ENCODE data around the gene SNX2. TPM values are rescaled to one million over a fixed set of nuclear protein-coding genes. Genes with fewer than 3 reads are reported as not detected.

Gene SNX2
- 18.3 and 43.6 TPM in 2 replicates for total RNA-seq (2011; cell fraction: chromatin; rRNA removed; ENCODE audit: low replicate concordance)
- total RNA-seq (2011; cell fraction: nucleolus; rRNA removed), result 12.3 and 15.4 TPM in 2 replicates
- total RNA-seq (2011; cell fraction: nucleoplasm; rRNA removed), result 22.5 and 28.0 TPM in 2 replicates
- total RNA-seq (2014; rRNA removed) (33.8 and 35.2 TPM in 2 replicates), total RNA-seq (2014; rRNA removed; fragmentation: Illumina TruSeq; extraction: Trizol) (67.4 and 75.9 TPM in 2 replicates), total RNA-seq (2015; rRNA removed; fragmentation: Illumina TruSeq; extraction: Trizol) (59.6 and 61.5 TPM in 2 replicates), total RNA-seq (2021) (43.6 and 45.8 TPM in 2 replicates), polyA plus RNA-seq (2011; rRNA removed) (60.8 and 61.9 TPM in 2 replicates), polyA plus RNA-seq (2014; fragmentation: Illumina TruSeq; extraction: Trizol) (50.3 and 58.1 TPM in 2 replicates), polyA plus RNA-seq (2014; fragmentation: Nextera tagmentation; extraction: Ambion mirVana) (10 to 100 TPM; 52.8 to 86.0 TPM), polyA plus RNA-seq (2014; rRNA removed) (45.2 and 47.6 TPM in 2 replicates), polyA minus RNA-seq (2011; rRNA and poly(A)+ RNA removed) (66.4 and 76.5 TPM in 2 replicates), Bru-seq, nascent RNA (percentile 81 among the genes with signal in this experiment), BruChase-seq, experiment 1, labeled RNA remaining after a 2-hour chase (percentile 87 among the genes with signal in this experiment), BruChase-seq, experiment 2, labeled RNA remaining after a 6-hour chase (percentile 87 among the genes with signal in this experiment)
- polyA plus RNA-seq (2011; cell fraction: cytosol; rRNA removed), result 10.6 and 21.0 TPM in 2 replicates
- polyA plus RNA-seq (2011; cell fraction: nucleus; rRNA removed), result 7.3 and 13.0 TPM in 2 replicates
- 52.4 and 63.1 TPM in 2 replicates for polyA plus RNA-seq (2012)
- 40.2 and 51.1 TPM in 2 replicates for polyA minus RNA-seq (2011; cell fraction: cytosol; rRNA and poly(A)+ RNA removed)
- 17.9 and 41.4 TPM in 2 replicates for polyA minus RNA-seq (2011; cell fraction: nucleus; rRNA and poly(A)+ RNA removed)
- long read RNA-seq, experiment 1, transcript SNX2-201 (15 exons, 2,128 nt), result major isoform, 234 of 264 reads
- long read RNA-seq, experiment 1, partial matches to known transcripts, result 11 of 264 reads
- long read RNA-seq, experiment 1, other reads (novel, unspliced or antisense), result 17 of 264 reads
- long read RNA-seq, experiment 2, partial matches to known transcripts, result 7 of 65 reads
- long read RNA-seq, experiment 2, other reads (novel, unspliced or antisense), result 58 of 65 reads
- long read RNA-seq, experiment 3, transcript SNX2-201 (15 exons, 2,128 nt), result major isoform, 102 of 125 reads
- long read RNA-seq, experiment 3, partial matches to known transcripts, result 9 of 125 reads
- long read RNA-seq, experiment 3, other reads (novel, unspliced or antisense), result 14 of 125 reads

GRCh38 chr5:122774861-122775549 lies at the start of gene SNX2:
Gene SNX2, plus strand, starts transcription at chr5:122775080. Its CDS starts 24 bp downstream, at chr5:122775104.
- DNase-seq (ENCODE audit: extremely low read depth in 1 of 4, low spot score in 3 of 4) (peak; percentile 91 to 95 (median 92)), ATAC-seq (peak; percentile 96), FAIRE-seq (no peak)
- H4K20me1 ChIP-seq (replicated peaks; ENCODE audit: control insufficient read depth, insufficient read depth, low read length), result no peaks in the 10 kb centered on the region; the same call in 1 of the 2 replicates
- in situ Hi-C loops (cut with MboI) (no loop called here), intact Hi-C loops (cut with micrococcal nuclease) (no loop called here)
- peak within 1 kb of the TSS; percentile 78 to 90 for H3K9ac ChIP-seq (ENCODE audit: insufficient read depth in 1 of 2, low read depth in 2 of 2, low read length in 2 of 2)
- H3K27me3 ChIP-seq (ENCODE audit: control insufficient read depth in 2 of 2, insufficient read depth in 2 of 2, low read length in 2 of 2), result peaks cover 3 to 4% of the 10 kb centered on the region in 2 experiments; a peak in 2 of 5 replicates
- peaks cover 50% of the 10 kb centered on the region for H3K79me2 ChIP-seq (ENCODE audit: control insufficient read depth, insufficient read depth, low read length)
- H3K27ac ChIP-seq (ENCODE audit: extremely low read depth, low read depth, low read length), result peak within 1 kb of the TSS; percentile 71
- H3K4me2 ChIP-seq (ENCODE audit: insufficient read depth, low read length), result peak within 1 kb of the TSS; percentile 95
- no peaks in the 10 kb centered on the region; a peak in 3 of 5 replicates for H3K4me1 ChIP-seq (replicated peaks in 1 of 2; ENCODE audit: control insufficient read depth in 2 of 2, insufficient read depth in 2 of 2, low read length in 2 of 2)
- H3K9me3 ChIP-seq (replicated peaks; ENCODE audit: control insufficient read depth, insufficient read depth, low read depth, low read length), result no peaks in the 10 kb centered on the region
- H2AFZ ChIP-seq (ENCODE audit: low read depth, low read length), result peak within 1 kb of the TSS; percentile 98
- ChIA-PET CTCF (ENCODE audit: low intra/inter-chr PET ratio) (no interaction called here), POLR2A (interaction anchor here (0.7 to 1.4 kb wide), 6 partner anchors 10 to 158 kb away, joined by 3 to 5 read pairs (median 4); no protein-coding TSS in a partner anchor)
- BruUV-seq (replicated peaks), result no TSS peak
- peak within 1 kb of the TSS; percentile 96 for H3K4me3 ChIP-seq
- H3K36me3 ChIP-seq (ENCODE audit: control insufficient read depth, insufficient read depth, low read length), result 0 out of 3 replicates have a peak, but pooled peaks cover 5% of the 10 kb centered on the region
- WGBS (ENCODE audit: insufficient coverage, low coverage, missing lambda C conversion rate), result 3% methylated on average over 28 of the region's 67 CpGs
- no peaks in the 10 kb centered on the region for H3K9me1 ChIP-seq (ENCODE audit: control insufficient read depth, insufficient read depth, low read length)
- no peak for TF ChIP-seq TCF7L2 (IDR thresholded peaks at IDR 0.05; ENCODE audit: low read depth, low read length)
- TF ChIP-seq RFX7 (CRISPR knock-in tag; IDR thresholded peaks at IDR 0.05), result no peak
- no peak for TF ChIP-seq ZNF77 (CRISPR knock-in tag; IDR thresholded peaks at IDR 0.05)
- no peak for TF ChIP-seq U2AF2 (optimal IDR thresholded peaks at IDR 0.05; ENCODE audit: low read depth, low read length)
- no peak for TF ChIP-seq EHMT2 (IDR thresholded peaks at IDR 0.05)
- peak; percentile 33; the same call in 1 of the 2 replicates for TF ChIP-seq SIN3B (IDR thresholded peaks at IDR 0.05; ENCODE audit: low read depth)
- no peak for TF ChIP-seq ZSCAN32 (CRISPR knock-in tag; IDR thresholded peaks at IDR 0.05)
- no peak for TF ChIP-seq DDX20 (tag; IDR thresholded peaks at IDR 0.05; ENCODE audit: low read depth)
- no peak for TF ChIP-seq ZBTB43 (CRISPR knock-in tag; IDR thresholded peaks at IDR 0.05)
- peak; percentile 87 for TF ChIP-seq POLR2A (conservative IDR thresholded peaks at IDR 0.05)
- no peak for TF ChIP-seq E2F1 (CRISPR knock-in tag; IDR thresholded peaks at IDR 0.05)
- TF ChIP-seq TCF3 (CRISPR knock-in tag; IDR thresholded peaks at IDR 0.05), result peak; percentile 17; the same call in 1 of the 2 replicates
- no peak for TF ChIP-seq SRSF9 (IDR thresholded peaks at IDR 0.05; ENCODE audit: borderline replicate concordance, low read depth, low read length)
- TF ChIP-seq MTA3 (IDR thresholded peaks at IDR 0.05; ENCODE audit: borderline replicate concordance), result no peak
- TF ChIP-seq ZNF79 (CRISPR knock-in tag; IDR thresholded peaks at IDR 0.05; ENCODE audit: low read depth), result no peak
- TF ChIP-seq ZNF146 (CRISPR knock-in tag; IDR thresholded peaks at IDR 0.05; ENCODE audit: unreplicated experiment), result no peak

All from K562 (cell line).